Ishikawa (cell line): Measurements from ENCODE around the gene RHEX.

Source experiments
- CEBPB ChIP-seq: IDR thresholded peaks from 2 replicates; pipeline ENCODE4 v1.6.1; 2012
- CREB1 ChIP-seq: IDR thresholded peaks from 2 replicates; pipeline ENCODE4 v1.6.1; 2012; ENCODE audit warnings: low read depth
- EP300 ChIP-seq: IDR thresholded peaks from 2 replicates; pipeline ENCODE4 v1.6.1; 2012; ENCODE audit warnings: borderline replicate concordance
- MAX ChIP-seq: IDR thresholded peaks from 2 replicates; pipeline ENCODE4 v1.6.1; 2012
- NFIC ChIP-seq: IDR thresholded peaks from 2 replicates; pipeline ENCODE4 v1.6.1; 2012
- RAD21 ChIP-seq: IDR thresholded peaks from 2 replicates; pipeline ENCODE4 v1.6.1; 2012; ENCODE audit warnings: low read depth
- TAF1 ChIP-seq: IDR thresholded peaks from 2 replicates; pipeline ENCODE4 v1.6.1; 2012; ENCODE audit warnings: low read depth, mild to moderate bottlenecking
- TCF12 ChIP-seq: IDR thresholded peaks from 2 replicates; pipeline ENCODE4 v1.6.1; 2012; ENCODE audit warnings: low read depth
- YY1 ChIP-seq: IDR thresholded peaks from 2 replicates; pipeline ENCODE4 v1.6.1; 2012; ENCODE audit warnings: low read depth

GRCh38 chr1:206005778-206006180 lies 47.2 kb upstream of the RHEX start:
- TF ChIP-seq CREB1 = no peak
- TF ChIP-seq TAF1 = no peak
- no peak for TF ChIP-seq YY1
- no peak for TF ChIP-seq RAD21
- TF ChIP-seq TCF12 = no peak
- TF ChIP-seq MAX = no peak
- no peak for TF ChIP-seq EP300
- no peak for TF ChIP-seq NFIC
- no peak for TF ChIP-seq CEBPB
